DMS153 (cell line): ENCODE results near the gene SIRT5.

Experiments
- DNase-seq: peaks from one replicate; lab custom pipeline; 2025; lab: John Stamatoyannopoulos, UW

Gene SIRT5

GRCh38 chr6:13553646-13554045 lies 20.8 kb upstream of the SIRT5 start:
- DNase-seq: no peak

- no peak for DNase-seq
These were observed 19.5 kb upstream of the SIRT5 start for GRCh38 chr6:13554929-13555333.

GRCh38 chr6:13557841-13558240 lies 16.6 kb upstream of the SIRT5 start:
- no peak for DNase-seq

GRCh38 chr6:13558718-13559117 lies 15.7 kb upstream of the SIRT5 start:
- no peak for DNase-seq

GRCh38 chr6:13559251-13559650 lies 15.2 kb upstream of the SIRT5 start:
- peak; percentile 13 for DNase-seq

GRCh38 chr6:13559968-13560650 lies 14.3 kb upstream of the SIRT5 start:
- no peak for DNase-seq

GRCh38 chr6:13560651-13561044 lies 13.8 kb upstream of the SIRT5 start:
- DNase-seq: no peak

GRCh38 chr6:13561624-13562267 lies 12.7 kb upstream of the SIRT5 start:
- DNase-seq: no peak

GRCh38 chr6:13563009-13563408 lies 11.4 kb upstream of the SIRT5 start:
- DNase-seq: no peak

- no peak for DNase-seq
These were observed 8.5 kb upstream of the SIRT5 start for GRCh38 chr6:13565921-13566320.

- DNase-seq: no peak
These were observed 7.9 kb upstream of the SIRT5 start for GRCh38 chr6:13566500-13566899.

GRCh38 chr6:13568970-13569369 lies 5.4 kb upstream of the SIRT5 start:
- DNase-seq: no peak

- no peak for DNase-seq
These were observed 2.2 kb upstream of the SIRT5 start for GRCh38 chr6:13572240-13572639.

GRCh38 chr6:13572951-13573654 lies 1.3 kb upstream of the SIRT5 start:
- no peak for DNase-seq

- DNase-seq: no peak
These were observed 711 bp upstream of the SIRT5 start for GRCh38 chr6:13573669-13574110.

GRCh38 chr6:13574149-13574570 lies 241 bp upstream of the SIRT5 start:
- DNase-seq: peak; percentile 77

- no peak for DNase-seq
These were observed 975 bp downstream of the SIRT5 start for GRCh38 chr6:13575377-13575775.

GRCh38 chr6:13576017-13576416 lies 1.6 kb downstream of the SIRT5 start:
- DNase-seq: no peak

- DNase-seq: no peak
These were observed 3.5 kb downstream of the SIRT5 start for GRCh38 chr6:13577926-13578325.

GRCh38 chr6:13579911-13580310 lies 5.5 kb downstream of the SIRT5 start:
- DNase-seq: no peak

GRCh38 chr6:13581700-13582229 lies 7.4 kb downstream of the SIRT5 start:
- no peak for DNase-seq

GRCh38 chr6:13586603-13587542 lies 12.5 kb downstream of the SIRT5 start:
- DNase-seq: no peak
